ENCODE results near the gene ZBTB7C.

- TF ChIP-seq CTCF (IDR thresholded peaks at IDR 0.05) (no peak), CHD2 (IDR thresholded peaks at IDR 0.05; ENCODE audit: low read length, partially characterized antibody) (no peak), RXRA (IDR thresholded peaks at IDR 0.05; ENCODE audit: borderline replicate concordance, low read depth) (no peak)
These were observed 47.7 kb upstream of the ZBTB7C start for GRCh38 chr18:48456838-48457237.

All from SK-N-SH (cell line).